Gastrocnemius medialis (tissue), 4 donors: ENCODE data around the gene LRRC49.

Source experiments
- POLR2A ChIP-seq, 2 donors: fragments of 450-650 bp; IDR thresholded peaks; one replicate each; pipeline ENCODE4 v1.6.1; 2017; ENCODE audit warnings: antibody characterized with exemption in 2 of 2, mild to moderate bottlenecking in 2 of 2, moderate library complexity in 2 of 2
- TF ChIP-seq, protein P1 (sequence below), 5 experiments: fragments of 450-650 bp in 3 of 5; fragments of 200-600 bp in 2 of 5; sonication (generic) in 2 of 5; IDR thresholded peaks in 4 of 5; conservative IDR thresholded peaks in 1 of 5; 1 replicate in 4 of 5; 2 replicates in 1 of 5; pipeline ENCODE4 v1.5.1; 2016 to 2019; ENCODE audit warnings: antibody characterized with exemption in 5 of 5, mild to moderate bottlenecking in 3 of 5, moderate library complexity in 3 of 5

DNA sequence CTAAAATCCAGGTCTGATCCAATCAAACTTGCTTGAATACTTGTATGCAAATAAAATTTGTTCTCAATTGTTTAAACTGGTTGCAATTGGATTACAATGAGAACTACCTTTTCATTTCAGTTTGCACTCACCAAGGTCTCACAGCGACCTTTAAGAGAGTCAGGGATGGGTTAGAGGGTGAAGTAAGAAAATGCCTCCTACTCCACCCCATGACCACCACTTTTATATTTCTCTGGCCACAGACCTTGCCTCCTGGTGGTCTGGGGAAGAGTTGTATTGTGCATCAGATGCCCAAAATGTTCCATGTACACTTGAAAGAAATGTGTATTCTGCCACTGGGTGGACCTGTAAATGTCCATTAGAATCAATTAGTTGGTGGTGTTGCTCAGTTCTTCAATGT is 206.3 kb downstream of the LRRC49 start:
- TF ChIP-seq, protein P1, sequence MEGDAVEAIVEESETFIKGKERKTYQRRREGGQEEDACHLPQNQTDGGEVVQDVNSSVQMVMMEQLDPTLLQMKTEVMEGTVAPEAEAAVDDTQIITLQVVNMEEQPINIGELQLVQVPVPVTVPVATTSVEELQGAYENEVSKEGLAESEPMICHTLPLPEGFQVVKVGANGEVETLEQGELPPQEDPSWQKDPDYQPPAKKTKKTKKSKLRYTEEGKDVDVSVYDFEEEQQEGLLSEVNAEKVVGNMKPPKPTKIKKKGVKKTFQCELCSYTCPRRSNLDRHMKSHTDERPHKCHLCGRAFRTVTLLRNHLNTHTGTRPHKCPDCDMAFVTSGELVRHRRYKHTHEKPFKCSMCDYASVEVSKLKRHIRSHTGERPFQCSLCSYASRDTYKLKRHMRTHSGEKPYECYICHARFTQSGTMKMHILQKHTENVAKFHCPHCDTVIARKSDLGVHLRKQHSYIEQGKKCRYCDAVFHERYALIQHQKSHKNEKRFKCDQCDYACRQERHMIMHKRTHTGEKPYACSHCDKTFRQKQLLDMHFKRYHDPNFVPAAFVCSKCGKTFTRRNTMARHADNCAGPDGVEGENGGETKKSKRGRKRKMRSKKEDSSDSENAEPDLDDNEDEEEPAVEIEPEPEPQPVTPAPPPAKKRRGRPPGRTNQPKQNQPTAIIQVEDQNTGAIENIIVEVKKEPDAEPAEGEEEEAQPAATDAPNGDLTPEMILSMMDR (IDR thresholded peaks at IDR 0.05 in 4 of 5, conservative IDR thresholded peaks at IDR 0.05 in 1 of 5), result no peak
- no peak for TF ChIP-seq POLR2A (IDR thresholded peaks at IDR 0.05)
